GM18499 (cell line): ENCODE results near the gene SPOCD1.
"Not testable (repeated sequence)": the region's sequence is repeated elsewhere in the genome, so short reads cannot be mapped to it uniquely, and the experiment has no call there.

ENCODE experiments used
- ATAC-seq: cut with Tn5 transposase; IDR thresholded peaks from one replicate; pipeline ENCODE4 v1.9.1; 2021; ENCODE audit warnings: moderate number of reproducible peaks; ENCODE audit not compliant: insufficient read depth, unreplicated experiment

Gene SPOCD1

GRCh38 chr1:31830511-31830910, 14.7 kb upstream of the SPOCD1 start:
- no peak for ATAC-seq

GRCh38 chr1:31830065-31830464, 14.2 kb upstream of the SPOCD1 start:
- ATAC-seq: no peak

GRCh38 chr1:31828926-31829690, 13.3 kb upstream of the SPOCD1 start:
- ATAC-seq: no peak

- no peak for ATAC-seq
These were observed 12.5 kb upstream of the SPOCD1 start for GRCh38 chr1:31828341-31828740.

GRCh38 chr1:31823780-31824179, 8.0 kb upstream of the SPOCD1 start:
- ATAC-seq: no peak

- ATAC-seq: no peak
These were observed 6.9 kb upstream of the SPOCD1 start for GRCh38 chr1:31822766-31823165.

- not testable (repeated sequence) for ATAC-seq
These were observed 4.4 kb upstream of the SPOCD1 start for GRCh38 chr1:31820196-31820595.

GRCh38 chr1:31818206-31818605, 2.4 kb upstream of the SPOCD1 start:
- ATAC-seq: no peak

- not testable (repeated sequence) for ATAC-seq
These were observed 1.1 kb upstream of the SPOCD1 start for GRCh38 chr1:31816947-31817346.

- not testable (repeated sequence) for ATAC-seq
These were observed 679 bp upstream of the SPOCD1 start for GRCh38 chr1:31816501-31816900.

GRCh38 chr1:31815307-31815645, 546 bp downstream of the SPOCD1 start:
- no peak for ATAC-seq

- no peak for ATAC-seq
These were observed 1.1 kb downstream of the SPOCD1 start for GRCh38 chr1:31814631-31815306.

- no peak for ATAC-seq
These were observed 1.7 kb downstream of the SPOCD1 start for GRCh38 chr1:31814041-31814511.

GRCh38 chr1:31812158-31812829, 3.5 kb downstream of the SPOCD1 start:
- no peak for ATAC-seq

GRCh38 chr1:31811605-31812004, 4.2 kb downstream of the SPOCD1 start:
- ATAC-seq: no peak

- no peak for ATAC-seq
These were observed 6.1 kb downstream of the SPOCD1 start for GRCh38 chr1:31809698-31810097.

GRCh38 chr1:31807273-31808048, 8.4 kb downstream of the SPOCD1 start:
- no peak for ATAC-seq

- ATAC-seq: no peak
These were observed 10.5 kb downstream of the SPOCD1 start for GRCh38 chr1:31805318-31805717.

- no peak for ATAC-seq
These were observed 11.7 kb downstream of the SPOCD1 start for GRCh38 chr1:31804098-31804497.

- ATAC-seq: no peak
These were observed 12.2 kb downstream of the SPOCD1 start for GRCh38 chr1:31803610-31804009.
